Measurements from ENCODE around the gene RETSAT. TPM values are rescaled to one million over a fixed set of nuclear protein-coding genes. Genes with fewer than 3 reads are reported as not detected.

RETSAT gene
- total and polyA plus RNA-seq, 2 of the 4 experiments (the other 2 are of a cell fraction) = 25.6 to 32.3 TPM

GRCh38 chr2:85323351-85323987 is 30.9 kb downstream of the RETSAT start:
- POLR2A ChIA-PET (ENCODE audit: unreplicated experiment) = no interaction called here

More at GRCh38 chr2:85323351-85323987, 30.9 kb downstream of the RETSAT start:
- Histone ChIP-seq H3K4me2 (ENCODE audit: low read depth, low read length) (no peak overlapping the region), H3K56ac (ENCODE audit: extremely low read depth, insufficient read depth, low read length) (no peak overlapping the region), H2AFZ (replicated peaks; ENCODE audit: low read length, poor library complexity) (no peak overlapping the region), H3K14ac (replicated peaks; ENCODE audit: low read depth, low read length) (no peak overlapping the region), H2AK9ac (replicated peaks; ENCODE audit: low read depth, low read length, poor library complexity) (no peak overlapping the region), H3K79me1 (ENCODE audit: low read depth in 1 of 2, low read length in 2 of 2) (peaks cover 24 to 93% of the 10 kb centered on the region in 2 experiments), H3K9ac (ENCODE audit: low read depth, low read length) (no peak overlapping the region), H3K18ac (ENCODE audit: low read depth, low read length) (no peak overlapping the region), H4K91ac (ENCODE audit: insufficient read depth, low read depth, low read length) (no peak overlapping the region), H3K23ac (ENCODE audit: low read depth, low read length) (no peak overlapping the region), H3K27me3 (ENCODE audit: control insufficient read depth, insufficient read depth, low read length) (no peaks in the 10 kb centered on the region), H3K4me1 (ENCODE audit: control insufficient read depth, insufficient read depth, low read length) (peaks cover 9% of the 10 kb centered on the region), H3K9me1 (ENCODE audit: insufficient read depth, low read length) (peaks cover 13% of the 10 kb centered on the region), H3K36me3 (ENCODE audit: control insufficient read depth, insufficient read depth, low read length) (peaks cover 57% of the 10 kb centered on the region), H3K4ac (ENCODE audit: low read depth, low read length) (no peak overlapping the region), H3K4me3 (ENCODE audit: insufficient read depth, low read depth, low read length) (no peak overlapping the region), H2BK120ac (ENCODE audit: low read depth, low read length) (no peak overlapping the region), H2BK20ac (ENCODE audit: low read depth, low read length) (no peak overlapping the region), H2BK5ac (ENCODE audit: low read depth, low read length, poor library complexity, severe bottlenecking) (no peak overlapping the region), H4K8ac (ENCODE audit: low read depth in 2 of 2, low read length in 2 of 2) (no peak overlapping the region), H2BK15ac (ENCODE audit: low read depth, low read length) (no peak overlapping the region), H3K27ac (ENCODE audit: insufficient read depth, low read length) (no peak overlapping the region), H4K20me1 (ENCODE audit: insufficient read depth, low read length) (peaks cover 63% of the 10 kb centered on the region), H2AK5ac (ENCODE audit: low read depth, low read length) (no peak overlapping the region), H3K9me3 (ENCODE audit: control insufficient read depth, insufficient read depth, low read length) (no peaks in the 10 kb centered on the region), H4K5ac (ENCODE audit: low read depth, low read length) (no peak overlapping the region)
- CTCF ChIA-PET = no interaction called here
- dilution Hi-C loops (cut with HindIII; ENCODE audit: low sequenced_read_pairs, unreplicated experiment) (no loop called here), intact Hi-C loops (cut with micrococcal nuclease) (no loop called here), in situ Hi-C loops (cut with MboI; ENCODE audit: low sequenced_read_pairs) (no loop called here)
- 100% methylated on average over 3 of the region's 9 CpGs; no CpG with 5 or more reads in 1 of the 2 experiments for WGBS, 2 experiments (ENCODE audit: extremely low coverage in 2 of 2, insufficient read length in 1 of 2)
- ATAC-seq (ENCODE audit: low read depth) (no peak), DNase-seq (no peak)
- TF ChIP-seq NFE2L2 (IDR thresholded peaks at IDR 0.05; ENCODE audit: low read depth, low read length) = no peak
- TF ChIP-seq FOS (IDR thresholded peaks at IDR 0.05; ENCODE audit: low read depth, low read length) = no peak
- TF ChIP-seq USF2 (IDR thresholded peaks at IDR 0.05; ENCODE audit: low read depth, low read length) = no peak
- no peak for TF ChIP-seq MAFK (IDR thresholded peaks at IDR 0.05; ENCODE audit: low read depth, low read length)
- no peak for TF ChIP-seq RAD21 (IDR thresholded peaks at IDR 0.05; ENCODE audit: low read length)
- no TSS peak for BruUV-seq (replicated peaks)

Measured in IMR-90 (cell line).